Measurements from ENCODE around the gene SLA2. TPM values are rescaled to one million over a fixed set of nuclear protein-coding genes. Genes with fewer than 3 reads are reported as not detected.
A peak's percentile ranks its signal among the peaks of the same experiment; 100 is the strongest.

SLA2 gene
- total RNA-seq, 4 donors from 2014 or later, result 0.14 to 0.88 TPM; not detected in 2

- no peak for TF ChIP-seq CTCF (IDR thresholded peaks at IDR 0.05)
- no peak for TF ChIP-seq POLR2A (IDR thresholded peaks at IDR 0.05)
- H3K27ac ChIP-seq, result no peak overlapping the region
- no peak overlapping the region for H3K4me3 ChIP-seq
- no peak for DNase-seq
- H3K9me3 ChIP-seq, result no peaks in the 10 kb centered on the region
- intact Hi-C loops (cut with DNase I; ENCODE audit: low total_unique reads), result no loop called here
- H3K27me3 ChIP-seq, result no peaks in the 10 kb centered on the region
- H3K4me1 ChIP-seq, result peaks cover 0 to 5% of the 10 kb centered on the region in 2 donors
- H3K36me3 ChIP-seq, result no peaks in the 10 kb centered on the region
Observed at GRCh38 chr20:36591281-36591680, 54.7 kb downstream of the SLA2 start.

- no peak for DNase-seq
- intact Hi-C loops (cut with DNase I; ENCODE audit: low total_unique reads), result no loop called here
- H3K36me3 ChIP-seq, result no peaks in the 10 kb centered on the region
Observed at GRCh38 chr20:36587388-36588070, 58.5 kb downstream of the SLA2 start.

GRCh38 chr20:36585410-36586125 lies 60.4 kb downstream of the SLA2 start:
- Histone ChIP-seq H3K4me1 (peaks cover 0 to 5% of the 10 kb centered on the region in 2 donors), H3K4me3 (no peak overlapping the region), H3K9me3 (no peaks in the 10 kb centered on the region), H3K36me3 (no peaks in the 10 kb centered on the region), H3K27ac (no peak overlapping the region), H3K27me3 (no peaks in the 10 kb centered on the region)
- no peak for DNase-seq
- intact Hi-C loops (cut with DNase I; ENCODE audit: low total_unique reads), result no loop called here
- TF ChIP-seq POLR2A (IDR thresholded peaks at IDR 0.05) (no peak), CTCF (IDR thresholded peaks at IDR 0.05) (no peak)

More at GRCh38 chr20:36587388-36588070, 58.5 kb downstream of the SLA2 start:
- H3K4me3 ChIP-seq, result no peak overlapping the region
- H3K27me3 ChIP-seq, result no peaks in the 10 kb centered on the region
- H3K4me1 ChIP-seq, result peaks cover 0 to 5% of the 10 kb centered on the region in 2 donors
- H3K27ac ChIP-seq, result peak overlapping the region; percentile 28 to 32
- TF ChIP-seq POLR2A (IDR thresholded peaks at IDR 0.05), result no peak
- no peak for TF ChIP-seq CTCF (IDR thresholded peaks at IDR 0.05)
- no peaks in the 10 kb centered on the region for H3K9me3 ChIP-seq

- Histone ChIP-seq H3K27me3 (no peaks in the 10 kb centered on the region), H3K36me3 (no peaks in the 10 kb centered on the region), H3K4me3 (no peak overlapping the region), H3K4me1 (peaks cover 0 to 5% of the 10 kb centered on the region in 2 donors), H3K27ac (no peak overlapping the region), H3K9me3 (no peaks in the 10 kb centered on the region)
- TF ChIP-seq CTCF (IDR thresholded peaks at IDR 0.05) (no peak), POLR2A (IDR thresholded peaks at IDR 0.05) (no peak)
- intact Hi-C loops (cut with DNase I; ENCODE audit: low total_unique reads), result no loop called here
- DNase-seq, result no peak
Observed at GRCh38 chr20:36584018-36584481, 61.9 kb downstream of the SLA2 start.

- H3K27ac ChIP-seq, result no peak overlapping the region
- H3K4me1 ChIP-seq, result peaks cover 0 to 5% of the 10 kb centered on the region in 2 donors
- no peaks in the 10 kb centered on the region for H3K27me3 ChIP-seq
- TF ChIP-seq POLR2A (IDR thresholded peaks at IDR 0.05) (no peak), CTCF (IDR thresholded peaks at IDR 0.05) (no peak)
- no peaks in the 10 kb centered on the region for H3K36me3 ChIP-seq
- H3K9me3 ChIP-seq, result no peaks in the 10 kb centered on the region
- intact Hi-C loops (cut with DNase I; ENCODE audit: low total_unique reads), result no loop called here
- no peak for DNase-seq
- H3K4me3 ChIP-seq, result no peak overlapping the region
Observed at GRCh38 chr20:36582821-36583220, 63.2 kb downstream of the SLA2 start.

Data from uterus (tissue), 4 donors.